HepG2 (cell line): ENCODE measurements around the gene PSMC2.

Source experiments
- BCL3 ChIP-seq: sonication (generic); formaldehyde crosslinking; IDR thresholded peaks from 2 replicates; pipeline ENCODE4 v1.5.1; 2020; ENCODE audit warnings: mild to moderate bottlenecking, missing genetic modification reagents, moderate library complexity
- ETS1 ChIP-seq: sonication (generic); formaldehyde crosslinking; IDR thresholded peaks from 2 replicates; pipeline ENCODE4 v1.4.0; 2020; ENCODE audit warnings: missing genetic modification reagents
- POLR2A ChIP-seq, 2 experiments: IDR thresholded peaks; 2 replicates each; pipeline ENCODE4 v1.6.1; 2011; ENCODE audit warnings: low read depth in 2 of 2, low read length in 2 of 2, mild to moderate bottlenecking in 1 of 2, moderate library complexity in 1 of 2; ENCODE audit not compliant: insufficient read depth in 1 of 2
- SRY ChIP-seq: sonication (generic); formaldehyde crosslinking; IDR thresholded peaks from 2 replicates; pipeline ENCODE4 v1.8.0; 2022; ENCODE audit warnings: mild to moderate bottlenecking, missing genetic modification reagents
- YEATS2 ChIP-seq: sonication (generic); formaldehyde crosslinking; IDR thresholded peaks from 2 replicates; pipeline ENCODE4 v1.4.0; 2020; ENCODE audit warnings: missing genetic modification reagents, borderline replicate concordance
- ZMYM3 ChIP-seq: sonication (generic); formaldehyde crosslinking; IDR thresholded peaks from 2 replicates; pipeline ENCODE4 v1.5.1; 2020; ENCODE audit warnings: mild to moderate bottlenecking, missing genetic modification reagents
- ZNF292 ChIP-seq: sonication (generic); formaldehyde crosslinking; IDR thresholded peaks from 2 replicates; pipeline ENCODE4 v1.8.1; 2022; ENCODE audit warnings: mild to moderate bottlenecking, low read depth, missing genetic modification reagents, borderline replicate concordance
- ZNF770 ChIP-seq: sonication (generic); formaldehyde crosslinking; IDR thresholded peaks from 2 replicates; pipeline ENCODE4 v1.5.0; 2020; ENCODE audit warnings: mild to moderate bottlenecking, missing genetic modification reagents

- TF ChIP-seq YEATS2 (CRISPR knock-in tag) = no peak
- TF ChIP-seq BCL3 = no peak
- TF ChIP-seq ETS1 (CRISPR knock-in tag) = no peak
- TF ChIP-seq SRY = no peak
- no peak for TF ChIP-seq POLR2A (IDR thresholded peaks at IDR 0.05; ENCODE audit: insufficient read depth in 1 of 2, low read depth in 2 of 2, low read length in 2 of 2)
- no peak for TF ChIP-seq ZNF292 (CRISPR knock-in tag)
- TF ChIP-seq ZNF770 (CRISPR knock-in tag) = no peak
- TF ChIP-seq ZMYM3 (CRISPR knock-in tag) = no peak
These were observed 30.4 kb upstream of the PSMC2 start for GRCh38 chr7:103317009-103317408.
